Left lung (tissue), 10 donors: ENCODE data around the gene SORCS1. TPM values are rescaled to one million over a fixed set of nuclear protein-coding genes. Genes with fewer than 3 reads are reported as not detected.

Experiments
- ATAC-seq: fragments of 200-7000 bp; cut with Tn5 transposase; one replicate; pipeline ENCODE4 v1.9.1; 2020; ENCODE audit warnings: moderate library complexity
- DNase-seq, 4 donors: peaks; one replicate each; pipeline ENCODE4 v3.0.0-alpha.2; 2013 to 2020
- H3K27ac ChIP-seq, 2 donors: fragments of 200-600 bp; sonication (generic) in 1 of 2; one replicate each; pipeline versions ENCODE4 v1.5.0 to v1.8.0; 2020 to 2021
- H3K27me3 ChIP-seq, 2 donors: fragments of 200-600 bp; sonication (generic) in 1 of 2; one replicate each; pipeline versions ENCODE4 v1.5.0 to v1.8.0; 2020 to 2021
- H3K36me3 ChIP-seq, 2 donors: fragments of 200-600 bp; sonication (generic) in 1 of 2; one replicate each; pipeline versions ENCODE4 v1.5.0 to v1.8.0; 2020 to 2021
- H3K4me1 ChIP-seq, 2 donors: fragments of 200-600 bp; one replicate each; pipeline ENCODE4 v1.8.0; 2021
- H3K4me3 ChIP-seq, 2 donors: fragments of 200-600 bp; sonication (generic) in 1 of 2; one replicate each; pipeline versions ENCODE4 v1.5.0 to v1.8.0; 2020 to 2021; ENCODE audit warnings: mild to moderate bottlenecking in 1 of 2
- H3K9me3 ChIP-seq, 2 donors: fragments of 200-600 bp; sonication (generic) in 1 of 2; one replicate each; pipeline versions ENCODE4 v1.5.0 to v1.8.0; 2020 to 2021
- intact Hi-C, 2 donors: fragments of 100-400 bp; cut with DNase I; formaldehyde crosslinking; loops; one replicate each; pipeline versions ENCODE4 v1.11.2 to v1.14.2; 2022
- polyA plus RNA-seq, 6 donors: library from polyadenylated mRNA; unstranded; fragments of 120-200 nt; gene quantifications; one replicate each; pipeline ENCODE4 v1.2.1, GENCODE V29; 2013; ENCODE audit not compliant: insufficient read length in 6 of 6
- total RNA-seq, 2 donors: library from RNA; stranded (reverse); fragmentation: NEBNext Ultra II Directional; extraction: Animal tissue kit (Norgen Biotek cat#: 25700); gene quantifications; one replicate each; pipeline ENCODE4 v1.2.1, GENCODE V29; 2021
- TF ChIP-seq, protein P1 (sequence below), 2 donors: fragments of 200-600 bp; sonication (generic) in 1 of 2; IDR thresholded peaks; one replicate each; pipeline versions ENCODE4 v1.5.0 to v1.8.0; 2021; ENCODE audit warnings: antibody characterized with exemption in 2 of 2
- donor health status: DM: no; HTN: yes; CAD: no.
- donor health status: DM: no; HTN: no; CAD: no.

Gene SORCS1
- total and polyA plus RNA-seq, 8 donors: 0.03 to 0.72 (median 0.21) TPM

DNA sequence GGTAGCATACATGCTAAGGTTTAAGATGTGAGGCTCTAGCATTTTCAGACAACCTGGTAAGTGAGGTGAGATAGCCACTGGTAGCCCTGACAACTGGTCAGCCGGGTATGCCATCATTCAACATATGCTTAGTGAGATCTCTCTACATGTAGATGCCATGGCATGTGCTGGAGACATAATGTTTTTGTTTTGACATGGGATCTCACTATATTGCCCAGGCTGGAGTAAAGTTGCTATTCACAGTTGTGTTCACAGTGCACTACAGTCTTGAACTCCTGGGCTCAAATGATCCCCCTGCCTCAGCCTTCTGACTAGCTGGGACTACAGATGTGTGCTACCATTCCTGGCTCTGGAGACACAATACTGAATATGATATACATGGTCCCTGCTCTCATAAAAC is 437.3 kb downstream of the SORCS1 start:
- ATAC-seq: no peak
- Histone ChIP-seq H3K9me3 (no peaks in the 10 kb centered on the region), H3K27ac (no peak overlapping the region), H3K4me1 (no peaks in the 10 kb centered on the region), H3K4me3 (no peak overlapping the region), H3K27me3 (no peaks in the 10 kb centered on the region), H3K36me3 (no peaks in the 10 kb centered on the region)
- DNase-seq: no peak
- TF ChIP-seq, protein P1, sequence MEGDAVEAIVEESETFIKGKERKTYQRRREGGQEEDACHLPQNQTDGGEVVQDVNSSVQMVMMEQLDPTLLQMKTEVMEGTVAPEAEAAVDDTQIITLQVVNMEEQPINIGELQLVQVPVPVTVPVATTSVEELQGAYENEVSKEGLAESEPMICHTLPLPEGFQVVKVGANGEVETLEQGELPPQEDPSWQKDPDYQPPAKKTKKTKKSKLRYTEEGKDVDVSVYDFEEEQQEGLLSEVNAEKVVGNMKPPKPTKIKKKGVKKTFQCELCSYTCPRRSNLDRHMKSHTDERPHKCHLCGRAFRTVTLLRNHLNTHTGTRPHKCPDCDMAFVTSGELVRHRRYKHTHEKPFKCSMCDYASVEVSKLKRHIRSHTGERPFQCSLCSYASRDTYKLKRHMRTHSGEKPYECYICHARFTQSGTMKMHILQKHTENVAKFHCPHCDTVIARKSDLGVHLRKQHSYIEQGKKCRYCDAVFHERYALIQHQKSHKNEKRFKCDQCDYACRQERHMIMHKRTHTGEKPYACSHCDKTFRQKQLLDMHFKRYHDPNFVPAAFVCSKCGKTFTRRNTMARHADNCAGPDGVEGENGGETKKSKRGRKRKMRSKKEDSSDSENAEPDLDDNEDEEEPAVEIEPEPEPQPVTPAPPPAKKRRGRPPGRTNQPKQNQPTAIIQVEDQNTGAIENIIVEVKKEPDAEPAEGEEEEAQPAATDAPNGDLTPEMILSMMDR (IDR thresholded peaks at IDR 0.05): no peak
- intact Hi-C loops: no loop called here

DNA sequence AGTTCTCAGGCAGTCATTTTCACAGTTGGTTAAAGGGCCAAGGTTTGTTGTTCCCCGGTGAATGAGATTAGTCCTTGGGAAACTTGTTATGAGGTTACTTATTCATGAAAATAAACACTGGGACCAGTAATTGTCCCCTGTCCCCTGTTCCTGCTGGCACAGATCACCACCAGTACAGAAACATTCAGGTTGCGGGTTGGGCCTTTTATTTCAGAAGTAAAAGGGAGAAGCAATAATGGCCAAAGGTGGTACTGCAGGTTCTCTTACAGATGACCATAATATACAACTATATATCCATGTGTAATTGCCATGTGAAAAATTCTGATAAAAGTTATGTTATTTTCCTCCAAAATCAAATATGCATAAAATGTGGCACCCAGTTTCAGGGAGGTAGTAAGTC is 442.0 kb downstream of the SORCS1 start:
- Histone ChIP-seq H3K4me1 (no peaks in the 10 kb centered on the region), H3K27ac (no peak overlapping the region), H3K27me3 (no peaks in the 10 kb centered on the region), H3K4me3 (no peak overlapping the region), H3K36me3 (no peaks in the 10 kb centered on the region), H3K9me3 (no peaks in the 10 kb centered on the region)
- DNase-seq (no peak), ATAC-seq (no peak)
- intact Hi-C loops: no loop called here
- TF ChIP-seq, protein P1 (IDR thresholded peaks at IDR 0.05): no peak

DNA sequence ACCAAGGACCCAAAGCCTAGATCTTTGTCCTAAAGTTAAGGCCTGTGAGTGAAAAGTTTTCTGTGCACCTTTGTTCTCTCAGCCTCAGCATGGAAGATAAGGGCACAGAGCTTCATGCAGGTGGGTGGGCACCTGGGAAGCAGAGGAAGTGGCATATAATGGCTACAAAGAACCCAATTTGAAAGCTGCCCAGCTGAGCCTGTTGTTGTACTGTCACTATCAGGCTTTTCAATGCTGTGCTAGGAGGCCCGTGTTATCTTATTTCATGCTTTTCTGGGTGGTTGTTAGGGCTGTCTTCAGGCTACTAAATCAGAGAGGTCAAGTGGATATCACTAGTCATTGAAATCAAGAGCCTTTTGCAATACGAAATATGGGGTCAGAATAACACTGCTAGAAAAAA is 443.8 kb downstream of the SORCS1 start:
- H3K9me3 ChIP-seq: no peaks in the 10 kb centered on the region
- no peak overlapping the region for H3K4me3 ChIP-seq
- no peak for DNase-seq
- intact Hi-C loops: no loop called here
- no peak overlapping the region for H3K27ac ChIP-seq
- TF ChIP-seq, protein P1 (IDR thresholded peaks at IDR 0.05): no peak
- no peaks in the 10 kb centered on the region for H3K4me1 ChIP-seq
- H3K27me3 ChIP-seq: no peaks in the 10 kb centered on the region
- H3K36me3 ChIP-seq: no peaks in the 10 kb centered on the region
- ATAC-seq: no peak

DNA sequence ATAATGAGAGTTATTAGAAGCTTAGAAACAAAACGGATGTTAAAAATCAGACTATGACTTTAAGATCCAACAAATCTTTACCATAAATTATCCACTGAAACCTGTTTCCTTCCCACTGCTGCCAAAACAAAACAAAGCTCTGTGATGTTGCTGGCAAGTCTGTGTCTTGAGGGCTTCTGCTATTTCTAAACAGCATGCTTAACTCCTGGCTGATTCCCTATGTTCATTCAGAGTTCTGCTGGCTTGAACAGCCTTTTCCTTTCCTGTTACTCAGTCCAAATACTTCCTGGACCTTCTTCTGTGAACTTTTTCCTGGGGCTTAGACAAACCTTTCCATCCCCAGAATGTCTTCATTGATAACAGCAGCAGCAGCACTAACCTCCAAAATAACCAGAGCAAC is 448.1 kb downstream of the SORCS1 start:
- H3K36me3 ChIP-seq: no peaks in the 10 kb centered on the region
- H3K9me3 ChIP-seq: no peaks in the 10 kb centered on the region
- TF ChIP-seq, protein P1 (IDR thresholded peaks at IDR 0.05): no peak
- H3K27ac ChIP-seq: no peak overlapping the region
- H3K4me3 ChIP-seq: no peak overlapping the region
- no peak for ATAC-seq
- no peaks in the 10 kb centered on the region for H3K4me1 ChIP-seq
- intact Hi-C loops: no loop called here
- no peaks in the 10 kb centered on the region for H3K27me3 ChIP-seq
- DNase-seq: peak in 1 of 4 donors; percentile 33

DNA sequence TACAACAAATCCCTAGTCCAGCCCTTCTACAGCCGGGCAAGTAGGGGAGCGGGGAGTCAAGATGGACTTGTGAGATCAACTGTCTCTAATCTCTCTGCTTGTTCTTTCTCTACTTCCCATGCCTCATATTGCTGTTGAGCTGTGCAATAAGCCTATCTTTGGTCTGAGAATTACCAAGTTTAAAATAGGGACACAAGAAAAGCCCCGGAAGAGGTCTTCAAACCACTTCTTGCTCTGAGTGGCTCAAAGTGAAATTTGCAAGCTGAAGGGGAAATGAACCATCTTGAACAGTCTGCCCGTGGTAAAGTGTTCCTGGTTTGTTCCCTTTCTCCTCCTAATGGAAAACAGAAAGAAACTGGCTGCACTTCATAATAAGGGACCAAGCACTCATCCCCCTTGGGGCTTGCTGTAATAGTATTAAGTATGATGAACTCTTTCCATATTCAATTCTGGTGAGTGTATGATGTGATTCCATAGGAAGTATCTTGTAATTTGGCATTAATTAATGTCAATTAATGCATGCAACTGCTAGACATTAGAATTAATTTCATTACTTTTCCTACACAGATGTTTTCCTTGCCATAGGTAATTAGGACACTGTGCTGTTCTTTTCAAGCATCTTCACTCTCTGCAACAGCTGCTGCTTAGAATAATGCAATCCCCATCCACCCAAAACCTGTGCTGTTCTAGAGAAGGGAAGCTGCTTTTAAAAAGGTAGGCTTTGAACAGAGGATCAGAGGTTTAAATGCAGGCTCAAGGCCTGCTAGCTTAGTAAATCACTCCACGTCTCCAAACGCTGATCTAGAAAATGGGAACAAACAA is 449.6 kb downstream of the SORCS1 start:
- ATAC-seq (no peak), DNase-seq (no peak)
- no peaks in the 10 kb centered on the region for H3K4me1 ChIP-seq
- no peak overlapping the region for H3K27ac ChIP-seq
- intact Hi-C loops: no loop called here
- no peaks in the 10 kb centered on the region for H3K9me3 ChIP-seq
- no peaks in the 10 kb centered on the region for H3K36me3 ChIP-seq
- TF ChIP-seq, protein P1 (IDR thresholded peaks at IDR 0.05): no peak
- H3K27me3 ChIP-seq: no peaks in the 10 kb centered on the region
- H3K4me3 ChIP-seq: no peak overlapping the region
